ENCODE measurements around the gene CNN3. TPM values are rescaled to one million over a fixed set of nuclear protein-coding genes. Genes with fewer than 3 reads are reported as not detected.
A peak's percentile ranks its signal among the peaks of the same experiment; 100 is the strongest.

Gene CNN3
- total and polyA plus RNA-seq, 4 donors: 43.9 to 87.4 (median 69.6) TPM

DNA sequence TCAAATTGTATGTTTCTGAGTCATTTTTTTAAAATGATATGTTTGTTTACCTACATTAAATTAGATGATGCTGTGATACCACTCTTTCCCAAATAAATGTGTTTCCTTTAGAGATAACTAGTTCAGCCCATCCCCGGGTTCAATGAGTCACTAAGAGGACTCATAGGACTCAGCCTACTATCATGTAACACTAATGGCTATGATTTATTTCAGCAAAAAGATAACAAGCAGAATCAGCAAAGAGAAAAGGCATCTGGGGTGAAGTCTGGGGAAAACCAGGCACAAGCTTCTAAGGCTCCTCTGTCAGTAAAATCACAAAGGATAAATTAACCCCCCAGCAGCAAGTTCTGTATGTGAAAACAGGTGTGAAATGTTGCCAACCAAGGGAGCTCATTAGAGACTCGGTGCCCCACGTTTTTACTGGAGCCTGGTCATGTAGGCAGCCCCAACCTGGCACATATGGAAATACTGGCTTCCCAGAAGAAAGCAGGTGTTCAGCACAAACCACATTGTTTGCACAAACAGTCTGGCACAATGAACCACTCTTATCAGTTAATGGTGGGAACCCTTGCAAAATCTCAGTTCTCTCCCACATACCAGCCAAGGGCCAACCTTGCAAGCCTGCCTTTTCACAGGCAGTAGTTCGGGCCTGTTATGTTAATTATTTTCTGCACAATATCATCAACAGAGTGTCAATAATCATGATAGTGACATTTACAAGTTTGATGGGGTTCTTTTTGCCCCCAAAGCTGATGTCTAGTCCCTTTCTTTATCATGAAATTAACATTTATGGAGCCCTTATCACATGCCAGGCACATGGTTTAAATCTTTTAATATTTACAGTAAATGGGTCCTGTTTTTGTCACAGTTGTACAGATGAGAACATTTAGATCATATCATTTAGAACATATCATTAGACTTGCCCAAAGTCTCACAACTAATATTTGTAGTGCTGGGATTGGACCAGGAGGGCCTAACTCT is 23.1 kb upstream of the CNN3 start (continued):
- TF ChIP-seq, protein P1, sequence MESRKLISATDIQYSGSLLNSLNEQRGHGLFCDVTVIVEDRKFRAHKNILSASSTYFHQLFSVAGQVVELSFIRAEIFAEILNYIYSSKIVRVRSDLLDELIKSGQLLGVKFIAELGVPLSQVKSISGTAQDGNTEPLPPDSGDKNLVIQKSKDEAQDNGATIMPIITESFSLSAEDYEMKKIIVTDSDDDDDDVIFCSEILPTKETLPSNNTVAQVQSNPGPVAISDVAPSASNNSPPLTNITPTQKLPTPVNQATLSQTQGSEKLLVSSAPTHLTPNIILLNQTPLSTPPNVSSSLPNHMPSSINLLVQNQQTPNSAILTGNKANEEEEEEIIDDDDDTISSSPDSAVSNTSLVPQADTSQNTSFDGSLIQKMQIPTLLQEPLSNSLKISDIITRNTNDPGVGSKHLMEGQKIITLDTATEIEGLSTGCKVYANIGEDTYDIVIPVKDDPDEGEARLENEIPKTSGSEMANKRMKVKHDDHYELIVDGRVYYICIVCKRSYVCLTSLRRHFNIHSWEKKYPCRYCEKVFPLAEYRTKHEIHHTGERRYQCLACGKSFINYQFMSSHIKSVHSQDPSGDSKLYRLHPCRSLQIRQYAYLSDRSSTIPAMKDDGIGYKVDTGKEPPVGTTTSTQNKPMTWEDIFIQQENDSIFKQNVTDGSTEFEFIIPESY (IDR thresholded peaks at IDR 0.05): peak; percentile 82
- TF ChIP-seq JUND (IDR thresholded peaks at IDR 0.05): peak; percentile 45 to 65

DNA sequence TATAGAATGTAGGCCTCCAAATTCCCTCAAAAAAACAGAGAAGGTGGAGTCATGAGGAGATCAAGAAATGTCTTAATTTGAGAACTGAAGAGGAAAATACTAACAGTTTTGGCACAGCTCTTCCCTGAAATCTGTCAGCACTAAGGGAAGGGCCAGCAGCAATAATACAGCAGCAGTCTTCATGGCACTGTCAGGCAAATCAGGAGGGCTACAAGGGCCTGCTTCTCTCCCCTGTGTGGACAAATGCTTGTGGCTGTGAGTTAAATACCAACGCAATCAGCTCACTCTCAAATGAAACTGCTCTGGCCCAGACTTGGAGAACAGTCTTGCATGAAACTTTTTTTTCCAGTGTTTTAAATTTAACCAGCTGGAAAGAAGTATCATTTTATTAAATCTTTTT is 20.5 kb upstream of the CNN3 start:
- 84% methylated on average over 1 of the region's 1 CpG for WGBS
- Histone ChIP-seq H3K4me3 (ENCODE audit: low read depth in 1 of 3, low read length in 3 of 3) (no peak overlapping the region), H3K9ac (ENCODE audit: low read depth in 1 of 2, low read length in 2 of 2) (no peak overlapping the region), H3K27me3 (ENCODE audit: control insufficient read depth in 4 of 4, insufficient read depth in 4 of 4, low read length in 3 of 4) (no peaks in the 10 kb centered on the region), H3K9me3 (ENCODE audit: control insufficient read depth in 4 of 4, low read length in 3 of 4) (no peaks in the 10 kb centered on the region), H3K4me1 (ENCODE audit: control insufficient read depth in 4 of 4, insufficient read depth in 4 of 4, low read length in 3 of 4) (peaks cover 3 to 43% (median 19%) of the 10 kb centered on the region in 4 donors), H3K36me3 (ENCODE audit: control insufficient read depth in 4 of 4, insufficient read depth in 3 of 4, low read depth in 1 of 4, low read length in 3 of 4) (no peaks in the 10 kb centered on the region), H3K27ac (ENCODE audit: low read depth in 1 of 2, low read length in 2 of 2) (no peak overlapping the region)
- DNase-seq (ENCODE audit: low spot score): no peak
- TF ChIP-seq, protein P2, sequence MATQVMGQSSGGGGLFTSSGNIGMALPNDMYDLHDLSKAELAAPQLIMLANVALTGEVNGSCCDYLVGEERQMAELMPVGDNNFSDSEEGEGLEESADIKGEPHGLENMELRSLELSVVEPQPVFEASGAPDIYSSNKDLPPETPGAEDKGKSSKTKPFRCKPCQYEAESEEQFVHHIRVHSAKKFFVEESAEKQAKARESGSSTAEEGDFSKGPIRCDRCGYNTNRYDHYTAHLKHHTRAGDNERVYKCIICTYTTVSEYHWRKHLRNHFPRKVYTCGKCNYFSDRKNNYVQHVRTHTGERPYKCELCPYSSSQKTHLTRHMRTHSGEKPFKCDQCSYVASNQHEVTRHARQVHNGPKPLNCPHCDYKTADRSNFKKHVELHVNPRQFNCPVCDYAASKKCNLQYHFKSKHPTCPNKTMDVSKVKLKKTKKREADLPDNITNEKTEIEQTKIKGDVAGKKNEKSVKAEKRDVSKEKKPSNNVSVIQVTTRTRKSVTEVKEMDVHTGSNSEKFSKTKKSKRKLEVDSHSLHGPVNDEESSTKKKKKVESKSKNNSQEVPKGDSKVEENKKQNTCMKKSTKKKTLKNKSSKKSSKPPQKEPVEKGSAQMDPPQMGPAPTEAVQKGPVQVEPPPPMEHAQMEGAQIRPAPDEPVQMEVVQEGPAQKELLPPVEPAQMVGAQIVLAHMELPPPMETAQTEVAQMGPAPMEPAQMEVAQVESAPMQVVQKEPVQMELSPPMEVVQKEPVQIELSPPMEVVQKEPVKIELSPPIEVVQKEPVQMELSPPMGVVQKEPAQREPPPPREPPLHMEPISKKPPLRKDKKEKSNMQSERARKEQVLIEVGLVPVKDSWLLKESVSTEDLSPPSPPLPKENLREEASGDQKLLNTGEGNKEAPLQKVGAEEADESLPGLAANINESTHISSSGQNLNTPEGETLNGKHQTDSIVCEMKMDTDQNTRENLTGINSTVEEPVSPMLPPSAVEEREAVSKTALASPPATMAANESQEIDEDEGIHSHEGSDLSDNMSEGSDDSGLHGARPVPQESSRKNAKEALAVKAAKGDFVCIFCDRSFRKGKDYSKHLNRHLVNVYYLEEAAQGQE (IDR thresholded peaks at IDR 0.05): peak; percentile 86
- no peak for TF ChIP-seq RXRA (IDR thresholded peaks at IDR 0.05)

DNA sequence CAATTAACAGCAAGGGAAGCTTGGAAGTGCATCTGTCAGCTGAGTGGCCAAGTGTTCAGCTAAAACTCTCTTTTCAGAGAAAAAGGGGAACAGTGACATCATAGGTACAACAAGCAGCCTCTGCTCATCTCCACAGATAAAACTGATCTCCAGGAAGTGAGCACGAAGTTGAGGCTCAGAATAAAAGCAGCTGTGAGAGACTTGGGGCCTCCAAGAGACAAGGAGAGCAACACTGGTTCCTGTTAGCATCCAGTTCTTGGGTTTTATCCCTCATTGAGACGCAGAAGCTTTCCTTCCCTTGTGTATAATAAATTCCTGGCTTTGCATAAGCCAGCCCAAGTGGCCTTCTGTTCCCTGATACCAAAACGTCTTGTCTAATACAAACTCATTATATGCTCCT is 20.0 kb upstream of the CNN3 start:
- DNase-seq (ENCODE audit: low spot score): no peak
- peaks cover 3 to 42% (median 21%) of the 10 kb centered on the region in 4 donors for H3K4me1 ChIP-seq (ENCODE audit: control insufficient read depth in 4 of 4, insufficient read depth in 4 of 4, low read length in 3 of 4)
- H3K9me3 ChIP-seq (ENCODE audit: control insufficient read depth in 4 of 4, low read length in 3 of 4): no peaks in the 10 kb centered on the region
- WGBS: 58% methylated on average over 3 of the region's 3 CpGs
- no peak overlapping the region for H3K9ac ChIP-seq (ENCODE audit: low read depth in 1 of 2, low read length in 2 of 2)
- no peaks in the 10 kb centered on the region for H3K27me3 ChIP-seq (ENCODE audit: control insufficient read depth in 4 of 4, insufficient read depth in 4 of 4, low read length in 3 of 4)
- H3K36me3 ChIP-seq (ENCODE audit: control insufficient read depth in 4 of 4, insufficient read depth in 3 of 4, low read depth in 1 of 4, low read length in 3 of 4): no peaks in the 10 kb centered on the region
- H3K27ac ChIP-seq (ENCODE audit: low read depth in 1 of 2, low read length in 2 of 2): no peak overlapping the region
- no peak overlapping the region for H3K4me3 ChIP-seq (ENCODE audit: low read depth in 1 of 3, low read length in 3 of 3)
- no peak for TF ChIP-seq HNF4A (conservative IDR thresholded peaks at IDR 0.05)
- TF ChIP-seq JUND (IDR thresholded peaks at IDR 0.05): no peak
- TF ChIP-seq, protein P3, sequence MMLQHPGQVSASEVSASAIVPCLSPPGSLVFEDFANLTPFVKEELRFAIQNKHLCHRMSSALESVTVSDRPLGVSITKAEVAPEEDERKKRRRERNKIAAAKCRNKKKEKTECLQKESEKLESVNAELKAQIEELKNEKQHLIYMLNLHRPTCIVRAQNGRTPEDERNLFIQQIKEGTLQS (IDR thresholded peaks at IDR 0.05): no peak
- TF ChIP-seq, protein P4, sequence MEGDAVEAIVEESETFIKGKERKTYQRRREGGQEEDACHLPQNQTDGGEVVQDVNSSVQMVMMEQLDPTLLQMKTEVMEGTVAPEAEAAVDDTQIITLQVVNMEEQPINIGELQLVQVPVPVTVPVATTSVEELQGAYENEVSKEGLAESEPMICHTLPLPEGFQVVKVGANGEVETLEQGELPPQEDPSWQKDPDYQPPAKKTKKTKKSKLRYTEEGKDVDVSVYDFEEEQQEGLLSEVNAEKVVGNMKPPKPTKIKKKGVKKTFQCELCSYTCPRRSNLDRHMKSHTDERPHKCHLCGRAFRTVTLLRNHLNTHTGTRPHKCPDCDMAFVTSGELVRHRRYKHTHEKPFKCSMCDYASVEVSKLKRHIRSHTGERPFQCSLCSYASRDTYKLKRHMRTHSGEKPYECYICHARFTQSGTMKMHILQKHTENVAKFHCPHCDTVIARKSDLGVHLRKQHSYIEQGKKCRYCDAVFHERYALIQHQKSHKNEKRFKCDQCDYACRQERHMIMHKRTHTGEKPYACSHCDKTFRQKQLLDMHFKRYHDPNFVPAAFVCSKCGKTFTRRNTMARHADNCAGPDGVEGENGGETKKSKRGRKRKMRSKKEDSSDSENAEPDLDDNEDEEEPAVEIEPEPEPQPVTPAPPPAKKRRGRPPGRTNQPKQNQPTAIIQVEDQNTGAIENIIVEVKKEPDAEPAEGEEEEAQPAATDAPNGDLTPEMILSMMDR (IDR thresholded peaks at IDR 0.05; ENCODE audit: low read depth, low read length, missing input control): no peak
- TF ChIP-seq NR2F2 (IDR thresholded peaks at IDR 0.05): no peak
- TF ChIP-seq RAD21 (IDR thresholded peaks at IDR 0.05): no peak
- no peak for TF ChIP-seq EGR1 (IDR thresholded peaks at IDR 0.05; ENCODE audit: low read depth in 2 of 2)
- no peak for TF ChIP-seq TAF1 (conservative IDR thresholded peaks at IDR 0.05)
- TF ChIP-seq, protein P2 (IDR thresholded peaks at IDR 0.05): no peak
- no peak for TF ChIP-seq FOXA2 (IDR thresholded peaks at IDR 0.05)
- TF ChIP-seq, protein P1 (IDR thresholded peaks at IDR 0.05): no peak
- TF ChIP-seq RXRA (IDR thresholded peaks at IDR 0.05): no peak
- TF ChIP-seq, protein P5, sequence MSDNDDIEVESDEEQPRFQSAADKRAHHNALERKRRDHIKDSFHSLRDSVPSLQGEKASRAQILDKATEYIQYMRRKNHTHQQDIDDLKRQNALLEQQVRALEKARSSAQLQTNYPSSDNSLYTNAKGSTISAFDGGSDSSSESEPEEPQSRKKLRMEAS (IDR thresholded peaks at IDR 0.05): no peak

All from liver (tissue), 9 donors.